Ovary (tissue), 9 donors: Measurements from ENCODE around the gene ACSF3. TPM values are rescaled to one million over a fixed set of nuclear protein-coding genes. Genes with fewer than 3 reads are reported as not detected.

Source experiments
- DNase-seq, 5 donors: peaks; one replicate each; pipeline ENCODE4 v3.0.0-alpha.2; 2019 to 2020
- H3K27ac ChIP-seq, 2 donors: fragments of 200-600 bp; one replicate each; pipeline versions ENCODE4 v1.5.1 to v1.8.0; 2019 to 2022
- H3K27me3 ChIP-seq: fragments of 200-600 bp; one replicate; pipeline ENCODE4 v1.8.0; 2022
- H3K36me3 ChIP-seq: fragments of 200-600 bp; sonication (generic); one replicate; pipeline ENCODE4 v1.5.1; 2019
- H3K4me1 ChIP-seq: one replicate; pipeline ENCODE4 v1.8.1; 2013; ENCODE audit warnings: mild to moderate bottlenecking, moderate library complexity; ENCODE audit not compliant: insufficient read depth
- H3K4me3 ChIP-seq: fragments of 200-600 bp; sonication (generic); one replicate; pipeline ENCODE4 v1.5.1; 2017
- H3K9me3 ChIP-seq, 2 donors: fragments of 200-600 bp in 1 of 2; sonication (generic) in 1 of 2; one replicate each; pipeline versions ENCODE4 v1.5.1 to v1.8.1; 2013 to 2019; ENCODE audit warnings: mild to moderate bottlenecking in 1 of 2, moderate library complexity in 1 of 2
- EP300 ChIP-seq: sonication (generic); formaldehyde crosslinking; IDR thresholded peaks from one replicate; pipeline ENCODE4 v1.6.1; 2017; ENCODE audit warnings: antibody characterized with exemption
- POLR2A ChIP-seq: fragments of 450-650 bp; IDR thresholded peaks from one replicate; pipeline ENCODE4 v1.6.1; 2017; ENCODE audit warnings: antibody characterized with exemption, mild to moderate bottlenecking, moderate library complexity
- WGBS, 3 donors: extraction: QIAGEN DNeasy Blood & Tissue Kit in 1 of 3; methylation state at CpG; one replicate each; pipeline versions ENCODE4 v1.1.5 to v1.1.7; 2013 to 2017; 5-methylcytosine and 5-hydroxymethylcytosine counted together
- intact Hi-C, 4 donors: fragments of 100-400 bp; cut with DNase I; formaldehyde crosslinking; loops; one replicate each; pipeline versions ENCODE4 v1.11.0 to v1.15.1; 2022 to 2023
- polyA plus RNA-seq, 2 donors: library from polyadenylated mRNA; stranded (reverse); fragments of 200-250 nt in 1 of 2; fragments of 350-450 nt in 1 of 2; fragmentation: Illumina TruSeq in 1 of 2; extraction: RNeasy Lipid Tissue Mini Kit (QIAGEN cat#74804) in 1 of 2; gene quantifications; one replicate each; pipeline ENCODE4 v1.2.3, GENCODE V29; 2013 to 2014
- total RNA-seq, 7 donors: library from RNA; depleted of rRNA in 2 of 7; stranded (reverse); fragments of >200 nt in 2 of 7; fragmentation: NEBNext Ultra II Directional in 3 of 7; extraction: Animal tissue kit (Norgen Biotek cat#: 25700) in 3 of 7; gene quantifications; one replicate each; pipeline versions ENCODE4 v1.1.0 to v1.2.4, GENCODE V29; 2016 to 2023
- TF ChIP-seq, protein P1 (sequence below), 3 donors: fragments of 450-650 bp in 2 of 3; fragments of 200-600 bp in 1 of 3; IDR thresholded peaks; one replicate each; pipeline versions ENCODE4 v1.5.1 to v1.8.0; 2016 to 2022; ENCODE audit warnings: antibody characterized with exemption in 3 of 3, mild to moderate bottlenecking in 1 of 3
- donor health status: DM: no; HTN: no; CAD: no; lungs with moderate emphysema.
- donor health status: DM: no; HTN: no; CAD: no.
- donor health status: Bipolar disorder and iron deficiency.
- donor health status: DM: yes; HTN: yes; CAD: no.
- donor health status: DM: no; HTN: no; CAD: no.
- donor health status: DM: yes; HTN: yes; CAD: no.

The ACSF3 gene
- total and polyA plus RNA-seq, 9 donors = 16.2 to 40.9 (median 28.0) TPM

DNA sequence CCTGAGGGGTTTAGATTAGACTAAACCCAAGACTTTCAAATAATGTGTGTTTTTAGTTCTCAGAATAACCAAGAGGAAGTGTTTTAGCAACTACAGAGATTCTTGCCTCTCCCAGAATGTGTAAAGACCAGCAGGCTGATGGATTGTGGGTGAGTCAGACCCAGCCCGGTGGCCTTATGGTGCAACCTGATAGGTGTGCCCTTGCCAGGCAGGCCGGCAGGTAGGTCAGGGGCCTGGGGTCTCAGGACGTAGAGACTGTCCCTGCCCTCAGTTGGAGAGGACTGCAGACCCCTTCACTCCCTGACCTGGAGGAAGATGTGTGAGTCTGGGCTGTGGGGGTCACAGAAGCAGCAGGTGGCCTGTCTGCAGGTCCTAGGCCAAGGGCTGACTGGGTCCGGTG, 47.2 kb upstream of the ACSF3 start:
- Histone ChIP-seq H3K4me1 (no peaks in the 10 kb centered on the region), H3K4me3 (no peak overlapping the region), H3K27ac (no peak overlapping the region), H3K9me3 (no peaks in the 10 kb centered on the region), H3K27me3 (no peaks in the 10 kb centered on the region), H3K36me3 (no peaks in the 10 kb centered on the region)
- intact Hi-C loops = no loop called here
- TF ChIP-seq EP300 (no peak), POLR2A (no peak)
- DNase-seq = no peak
- WGBS, 3 donors = 80 to 90% (median 85%) methylated on average over 4 of the region's 4 CpGs

DNA sequence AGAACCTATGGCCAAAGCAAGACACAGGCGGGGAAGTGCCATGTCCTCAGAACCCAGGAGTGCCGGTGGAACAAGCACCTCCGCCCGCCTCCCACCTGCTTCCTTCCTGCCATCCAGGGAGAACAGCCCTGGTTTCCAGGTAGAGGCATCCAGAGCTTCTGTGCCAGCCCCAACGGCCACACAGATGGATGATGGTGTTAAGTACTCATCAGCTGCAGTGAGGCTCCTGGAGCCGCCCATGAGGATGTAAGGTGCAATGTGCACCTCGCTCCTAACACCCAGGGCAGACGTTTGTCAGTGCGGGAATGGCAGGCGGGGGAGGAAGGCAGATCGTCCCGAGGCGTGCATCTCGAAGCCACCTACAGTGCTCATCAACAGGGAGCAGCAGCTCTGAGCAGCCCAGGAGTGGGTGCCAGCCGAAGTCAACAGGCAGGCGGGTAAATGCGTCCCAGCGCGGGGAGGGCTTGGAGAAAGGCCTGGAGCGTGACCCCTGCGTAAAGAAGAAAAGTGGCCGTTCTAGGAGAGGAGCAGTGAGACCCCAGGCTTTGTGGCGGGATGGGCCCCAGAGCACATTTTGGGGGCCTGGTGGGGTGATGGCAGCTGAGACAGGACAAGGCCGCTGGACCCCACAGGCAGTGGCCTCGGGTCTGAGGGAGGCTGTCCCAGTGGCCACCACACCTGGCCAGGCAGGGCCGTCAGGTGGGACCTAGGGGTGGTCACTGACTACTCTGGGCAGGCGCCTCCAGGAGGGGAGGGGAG, 46.1 kb upstream of the ACSF3 start:
- WGBS, 3 donors = 49 to 63% (median 57%) methylated on average over 27 of the region's 27 CpGs
- H3K27me3 ChIP-seq = no peaks in the 10 kb centered on the region
- intact Hi-C loops = no loop called here

DNA sequence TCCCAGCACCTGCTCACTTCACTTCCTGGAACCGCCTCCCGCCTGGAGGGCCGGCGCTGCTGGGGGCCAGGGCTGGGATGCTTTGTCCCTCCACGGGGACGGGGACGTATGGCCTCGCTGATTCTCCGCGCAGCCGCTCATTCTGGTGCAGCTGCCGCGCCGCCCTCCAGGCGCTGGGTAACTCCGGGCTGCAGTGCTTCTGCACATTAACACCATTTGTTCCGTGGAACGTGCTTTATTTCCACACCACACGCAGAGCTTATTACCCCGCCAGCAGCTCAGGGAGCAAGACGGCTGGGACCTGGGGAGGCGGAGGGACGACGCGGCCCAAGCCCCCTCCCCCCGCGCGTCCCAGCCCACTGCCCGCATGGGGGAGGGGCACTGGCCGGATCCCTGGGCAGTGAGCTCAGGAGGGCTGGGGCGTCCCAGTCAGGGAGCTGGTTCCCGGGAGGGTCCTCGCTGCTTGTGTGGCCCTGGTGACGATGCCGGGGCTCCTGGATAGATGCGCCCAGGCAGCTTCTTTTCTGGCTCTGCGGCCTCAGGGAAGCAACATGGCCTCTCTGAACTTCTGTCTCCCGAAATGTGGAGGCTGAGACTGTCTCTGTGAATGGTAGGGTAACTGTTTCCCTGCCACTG, 45.4 kb upstream of the ACSF3 start:
- Histone ChIP-seq H3K9me3 (no peaks in the 10 kb centered on the region), H3K27me3 (no peaks in the 10 kb centered on the region), H3K27ac (no peak overlapping the region), H3K4me1 (no peaks in the 10 kb centered on the region), H3K4me3 (no peak overlapping the region), H3K36me3 (no peaks in the 10 kb centered on the region)
- DNase-seq = no peak
- TF ChIP-seq EP300 (no peak), POLR2A (no peak)
- TF ChIP-seq, protein P1, sequence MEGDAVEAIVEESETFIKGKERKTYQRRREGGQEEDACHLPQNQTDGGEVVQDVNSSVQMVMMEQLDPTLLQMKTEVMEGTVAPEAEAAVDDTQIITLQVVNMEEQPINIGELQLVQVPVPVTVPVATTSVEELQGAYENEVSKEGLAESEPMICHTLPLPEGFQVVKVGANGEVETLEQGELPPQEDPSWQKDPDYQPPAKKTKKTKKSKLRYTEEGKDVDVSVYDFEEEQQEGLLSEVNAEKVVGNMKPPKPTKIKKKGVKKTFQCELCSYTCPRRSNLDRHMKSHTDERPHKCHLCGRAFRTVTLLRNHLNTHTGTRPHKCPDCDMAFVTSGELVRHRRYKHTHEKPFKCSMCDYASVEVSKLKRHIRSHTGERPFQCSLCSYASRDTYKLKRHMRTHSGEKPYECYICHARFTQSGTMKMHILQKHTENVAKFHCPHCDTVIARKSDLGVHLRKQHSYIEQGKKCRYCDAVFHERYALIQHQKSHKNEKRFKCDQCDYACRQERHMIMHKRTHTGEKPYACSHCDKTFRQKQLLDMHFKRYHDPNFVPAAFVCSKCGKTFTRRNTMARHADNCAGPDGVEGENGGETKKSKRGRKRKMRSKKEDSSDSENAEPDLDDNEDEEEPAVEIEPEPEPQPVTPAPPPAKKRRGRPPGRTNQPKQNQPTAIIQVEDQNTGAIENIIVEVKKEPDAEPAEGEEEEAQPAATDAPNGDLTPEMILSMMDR (IDR thresholded peaks at IDR 0.05) = no peak
- intact Hi-C loops = no loop called here
- 12 to 24% (median 16%) methylated on average over 38 of the region's 38 CpGs for WGBS, 3 donors

More for the DNA sequence above, 46.1 kb upstream of the ACSF3 start:
- H3K9me3 ChIP-seq = no peaks in the 10 kb centered on the region
- TF ChIP-seq EP300 (no peak), POLR2A (no peak)
- TF ChIP-seq, protein P1 (IDR thresholded peaks at IDR 0.05) = no peak
- no peaks in the 10 kb centered on the region for H3K36me3 ChIP-seq
- H3K4me3 ChIP-seq = no peak overlapping the region
- H3K27ac ChIP-seq = no peak overlapping the region
- no peaks in the 10 kb centered on the region for H3K4me1 ChIP-seq
- no peak for DNase-seq

DNA sequence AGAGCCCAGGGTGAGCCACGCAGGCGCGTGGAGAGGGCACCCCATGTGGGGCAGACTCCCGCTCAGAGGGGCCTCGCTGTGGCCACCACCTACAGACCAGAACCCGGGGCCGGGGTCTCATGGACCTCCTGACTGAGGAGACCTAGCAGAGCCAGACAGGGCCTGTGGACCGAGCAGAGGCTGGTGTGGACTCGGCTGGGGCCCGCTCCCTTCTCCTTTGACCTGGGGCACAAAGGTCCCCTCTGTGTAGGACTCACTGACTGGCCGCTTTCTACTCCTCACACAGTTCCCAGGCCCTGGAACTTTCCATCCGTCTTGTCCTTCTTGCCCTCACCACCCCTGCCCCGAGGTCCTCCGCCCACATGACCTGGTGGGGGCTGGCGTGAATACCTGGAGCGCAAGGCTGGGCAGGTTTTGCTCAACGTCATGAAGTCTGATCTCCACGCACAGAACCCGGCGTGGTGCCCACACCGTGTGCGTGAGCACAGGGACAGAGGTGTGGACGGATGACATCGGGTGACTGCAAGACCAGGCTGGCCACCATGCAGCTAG, 44.7 kb upstream of the ACSF3 start:
- Histone ChIP-seq H3K4me3 (no peak overlapping the region), H3K9me3 (no peaks in the 10 kb centered on the region), H3K27ac (no peak overlapping the region), H3K4me1 (no peaks in the 10 kb centered on the region), H3K27me3 (no peaks in the 10 kb centered on the region), H3K36me3 (no peaks in the 10 kb centered on the region)
- no peak for DNase-seq
- no peak for TF ChIP-seq EP300
- intact Hi-C loops = no loop called here
- WGBS, 3 donors = 77 to 79% (median 79%) methylated on average over 19 to 24 of the region's 24 CpGs

GRCh38 chr16:89049484-89050118, 44.1 kb upstream of the ACSF3 start:
- DNase-seq = no peak
- no peaks in the 10 kb centered on the region for H3K27me3 ChIP-seq
- WGBS, 3 donors = 13 to 23% (median 18%) methylated on average over 17 to 22 of the region's 22 CpGs

More at GRCh38 chr16:89049484-89050118, 44.1 kb upstream of the ACSF3 start:
- no peaks in the 10 kb centered on the region for H3K9me3 ChIP-seq
- no peaks in the 10 kb centered on the region for H3K4me1 ChIP-seq
- no peak overlapping the region for H3K27ac ChIP-seq
- intact Hi-C loops = no loop called here
- H3K36me3 ChIP-seq = no peaks in the 10 kb centered on the region
- no peak overlapping the region for H3K4me3 ChIP-seq
- no peak for TF ChIP-seq POLR2A
- TF ChIP-seq, protein P1 (IDR thresholded peaks at IDR 0.05) = no peak
- no peak for TF ChIP-seq EP300
